HepG2 (cell line): ENCODE measurements around the gene CLCN2. TPM values are rescaled to one million over a fixed set of nuclear protein-coding genes. Genes with fewer than 3 reads are reported as not detected.

Experiments used
- ATAC-seq: fragments of 200-7000 bp; cut with Tn5 transposase; 3 replicates; pipeline ENCODE4 v1.9.1; 2020; ENCODE audit warnings: mild to moderate bottlenecking, moderate library complexity
- BruUV-seq: library from RNA; stranded (reverse); fragments of 400-500 nt; replicated peaks from 2 replicates; lab custom pipeline; 2021; lab: Mats Ljungman, UMichigan
- CTCF ChIA-PET: fragments of 300-600 bp; formaldehyde crosslinking; extraction: SDS; loops from one replicate; lab custom pipeline; 2021; ENCODE audit warnings: low total read pairs, inconsistent platforms, low intra/inter-chr PET ratio; lab: Yijun Ruan, JAX
- POLR2A ChIA-PET: fragments of 350-600 bp; sonication (Branson Sonifier 250); formaldehyde crosslinking; loops from one replicate; lab custom pipeline; 2020; ENCODE audit warnings: antibody characterized with exemption, inconsistent platforms; lab: Yijun Ruan, JAX
- DNase-seq: peaks from one replicate; pipeline ENCODE4 v3.0.0-alpha.2; 2015; ENCODE audit warnings: low spot score
- FAIRE-seq: peaks from 3 replicates; lab custom pipeline; 2011; peaks lifted over from hg19 to GRCh38; lab: Jason Lieb, UNC
- H2AFZ ChIP-seq: one replicate; pipeline ENCODE4 v1.6.1; 2011; ENCODE audit warnings: low read length, inconsistent platforms
- H3K27ac ChIP-seq: fragments of 300-600 bp; 3 replicates; pipeline ENCODE4 v1.8.0; 2011; ENCODE audit warnings: mixed run types, mild to moderate bottlenecking, mixed read lengths, low read length, inconsistent platforms; ENCODE audit not compliant: insufficient read depth; ENCODE audit errors: extremely low read length
- H3K27me3 ChIP-seq, 2 experiments: fragments of 200-600 bp in 1 of 2; 2 replicates in 1 of 2; 3 replicates in 1 of 2; pipeline versions ENCODE4 v1.6.0 to v1.8.0; 2011; ENCODE audit warnings: low read length in 2 of 2, mild to moderate bottlenecking in 2 of 2, moderate library complexity in 2 of 2, inconsistent platforms in 1 of 2; ENCODE audit not compliant: insufficient read depth in 2 of 2, control insufficient read depth in 1 of 2
- H3K36me3 ChIP-seq, 2 experiments: fragments of 200-600 bp in 1 of 2; replicated peaks in 1 of 2; 2 replicates in 1 of 2; 3 replicates in 1 of 2; pipeline versions ENCODE4 v1.5.1 to v1.8.0; 2011; ENCODE audit warnings: low read length in 2 of 2, inconsistent platforms in 1 of 2; ENCODE audit not compliant: insufficient read depth in 2 of 2, control insufficient read depth in 1 of 2
- H3K4me1 ChIP-seq: 2 replicates; pipeline ENCODE4 v1.5.1; 2012; ENCODE audit warnings: low read length, inconsistent platforms; ENCODE audit not compliant: insufficient read depth
- H3K4me2 ChIP-seq: 2 replicates; pipeline ENCODE4 v1.6.0; 2011; ENCODE audit warnings: low read depth, low read length, inconsistent platforms
- H3K4me3 ChIP-seq, 3 experiments: fragments of 200-600 bp in 1 of 3; sonication (generic), shearing (Covaris generic) in 1 of 3; replicated peaks in 1 of 3; 2 replicates each; pipeline ENCODE4 v1.5.1; 2011 to 2016; ENCODE audit warnings: low read length in 3 of 3, inconsistent platforms in 2 of 3, low read depth in 2 of 3, mild to moderate bottlenecking in 2 of 3, control low read depth in 1 of 3, mixed read lengths in 1 of 3; ENCODE audit not compliant: insufficient read depth in 1 of 3
- H3K79me2 ChIP-seq: one replicate; pipeline ENCODE4 v1.6.1; 2011; ENCODE audit warnings: low read length, inconsistent platforms; ENCODE audit not compliant: insufficient read depth
- H3K9ac ChIP-seq: 2 replicates; pipeline ENCODE4 v1.6.0; 2011; ENCODE audit warnings: mild to moderate bottlenecking, low read depth, low read length, inconsistent platforms; ENCODE audit not compliant: insufficient read depth
- H3K9me3 ChIP-seq: 2 replicates; pipeline ENCODE4 v1.5.1; 2012; ENCODE audit warnings: mild to moderate bottlenecking, low read length
- H4K20me1 ChIP-seq: 2 replicates; pipeline ENCODE4 v1.6.0; 2011; ENCODE audit warnings: inconsistent platforms, mild to moderate bottlenecking, low read length, moderate library complexity; ENCODE audit not compliant: insufficient read depth
- ATRX ChIP-seq: sonication (generic); formaldehyde crosslinking; IDR thresholded peaks from 2 replicates; pipeline ENCODE4 v1.4.0; 2020; ENCODE audit warnings: missing genetic modification reagents, borderline replicate concordance
- CEBPB ChIP-seq: IDR thresholded peaks from 2 replicates; pipeline ENCODE4 v1.6.1; 2011; ENCODE audit warnings: low read depth, low read length, improper control_type of control experiment, borderline replicate concordance
- CREM ChIP-seq, 2 experiments: sonication (generic) in 1 of 2; formaldehyde crosslinking in 1 of 2; IDR thresholded peaks; 2 replicates each; pipeline versions ENCODE4 v1.4.0 to v1.6.1; 2016 to 2020; ENCODE audit warnings: antibody characterized with exemption in 1 of 2, mild to moderate bottlenecking in 1 of 2, missing genetic modification reagents in 1 of 2
- HDAC6 ChIP-seq: fragments of 200-600 bp; sonication (generic); IDR thresholded peaks from 2 replicates; pipeline ENCODE4 v1.7.0; 2017; ENCODE audit warnings: mild to moderate bottlenecking, antibody characterized with exemption, low read length, low read depth
- NKX3-1 ChIP-seq: sonication (generic); formaldehyde crosslinking; IDR thresholded peaks from 2 replicates; pipeline ENCODE4 v1.5.0; 2020; ENCODE audit warnings: missing genetic modification reagents
- TBL1XR1 ChIP-seq: fragments of 150-350 bp; IDR thresholded peaks from 2 replicates; pipeline ENCODE4 v1.6.1; 2014; ENCODE audit warnings: borderline replicate concordance, low read length; ENCODE audit not compliant: partially characterized antibody
- TCF12 ChIP-seq, 2 experiments: fragments of 450-650 bp in 1 of 2; sonication (generic) in 1 of 2; formaldehyde crosslinking in 1 of 2; IDR thresholded peaks; 2 replicates each; pipeline versions ENCODE4 v1.6.1 to v1.8.0; 2017 to 2022; ENCODE audit warnings: antibody characterized with exemption in 1 of 2, mild to moderate bottlenecking in 1 of 2, missing genetic modification reagents in 1 of 2, moderate library complexity in 1 of 2
- TOPORS ChIP-seq: sonication (generic); formaldehyde crosslinking; IDR thresholded peaks from 2 replicates; pipeline ENCODE4 v1.8.0; 2023; ENCODE audit warnings: mild to moderate bottlenecking, missing genetic modification reagents
- ZC3H13 ChIP-seq: sonication (generic); formaldehyde crosslinking; IDR thresholded peaks from 2 replicates; pipeline ENCODE4 v1.8.1; 2023; ENCODE audit warnings: mild to moderate bottlenecking, missing genetic modification reagents, moderate library complexity
- ZKSCAN1 ChIP-seq: fragments of 150-350 bp; IDR thresholded peaks from 2 replicates; pipeline ENCODE4 v1.6.1; 2014; ENCODE audit warnings: low read length
- ZKSCAN8 ChIP-seq: IDR thresholded peaks from 2 replicates; pipeline ENCODE4 v1.6.1; 2016; ENCODE audit warnings: borderline replicate concordance, missing genetic modification reagents, missing compliant biosample characterization
- ZNF331 ChIP-seq: sonication (generic); formaldehyde crosslinking; IDR thresholded peaks from 2 replicates; pipeline ENCODE4 v1.4.0; 2020; ENCODE audit warnings: missing genetic modification reagents
- ZNF337 ChIP-seq: sonication (generic); formaldehyde crosslinking; IDR thresholded peaks from 2 replicates; pipeline ENCODE4 v1.5.1; 2020; ENCODE audit warnings: missing genetic modification reagents, low read depth, mild to moderate bottlenecking, borderline replicate concordance
- ZNF891 ChIP-seq: sonication (generic); formaldehyde crosslinking; IDR thresholded peaks from 2 replicates; pipeline ENCODE4 v1.5.0; 2020; ENCODE audit warnings: mild to moderate bottlenecking, missing genetic modification reagents
- ZSCAN20 ChIP-seq: sonication (generic); formaldehyde crosslinking; IDR thresholded peaks from 2 replicates; pipeline ENCODE4 v1.4.0; 2020; ENCODE audit warnings: missing genetic modification reagents, mild to moderate bottlenecking, borderline replicate concordance
- WGBS: methylation state at CpG from one replicate; pipeline ENCODE4 v1.1.6; 2017; ENCODE audit warnings: low lambda C conversion rate; 5-methylcytosine and 5-hydroxymethylcytosine counted together
- in situ Hi-C: cut with HindIII; loops from 2 replicates; pipeline ENCODE4 v1.10.0; 2017; ENCODE audit warnings: low pct_unique_long_range_greater_than_20kb; ENCODE audit not compliant: extremely low pct_ligation_motif_present
- intact Hi-C: fragments of 100-400 bp; cut with micrococcal nuclease; formaldehyde crosslinking; loops from one replicate; pipeline ENCODE4 v1.10.0; 2022; ENCODE audit not compliant: unreplicated experiment
- polyA plus RNA-seq, 8 experiments: library from polyadenylated mRNA; depleted of rRNA in 3 of 8; stranded (reverse) in 7 of 8; unstranded in 1 of 8; fragments of >200 nt; fragmentation: Illumina TruSeq in 4 of 8; extraction: Trizol in 4 of 8; gene quantifications; 2 replicates each; pipeline versions ENCODE4 v1.2.1 to v1.2.3, GENCODE V29; 2011 to 2016; ENCODE audit warnings: low read depth in 4 of 8, missing spikeins in 1 of 8, mixed read lengths in 1 of 8; ENCODE audit not compliant: insufficient read depth in 1 of 8
- total RNA-seq, 5 experiments: library from RNA; depleted of rRNA; stranded (reverse); fragments of >200 nt; fragmentation: Illumina TruSeq; extraction: Trizol; gene quantifications; 2 replicates each; pipeline ENCODE4 v1.2.3, GENCODE V29; 2016; ENCODE audit warnings: low read depth in 1 of 5
- TF ChIP-seq, protein P1 (sequence below): sonication (generic); formaldehyde crosslinking; IDR thresholded peaks from 2 replicates; pipeline ENCODE4 v1.4.0; 2020; ENCODE audit warnings: missing genetic modification reagents
- TF ChIP-seq, protein P2 (sequence below): sonication (generic); formaldehyde crosslinking; IDR thresholded peaks from 2 replicates; pipeline ENCODE4 v1.4.0; 2020; ENCODE audit warnings: missing genetic modification reagents

The CLCN2 gene
- total and polyA plus RNA-seq, 2 of the 13 experiments (the other 11 are each of a cell fraction or from before 2014, with no cell fraction given), result 11.4 to 13.5 TPM

DNA sequence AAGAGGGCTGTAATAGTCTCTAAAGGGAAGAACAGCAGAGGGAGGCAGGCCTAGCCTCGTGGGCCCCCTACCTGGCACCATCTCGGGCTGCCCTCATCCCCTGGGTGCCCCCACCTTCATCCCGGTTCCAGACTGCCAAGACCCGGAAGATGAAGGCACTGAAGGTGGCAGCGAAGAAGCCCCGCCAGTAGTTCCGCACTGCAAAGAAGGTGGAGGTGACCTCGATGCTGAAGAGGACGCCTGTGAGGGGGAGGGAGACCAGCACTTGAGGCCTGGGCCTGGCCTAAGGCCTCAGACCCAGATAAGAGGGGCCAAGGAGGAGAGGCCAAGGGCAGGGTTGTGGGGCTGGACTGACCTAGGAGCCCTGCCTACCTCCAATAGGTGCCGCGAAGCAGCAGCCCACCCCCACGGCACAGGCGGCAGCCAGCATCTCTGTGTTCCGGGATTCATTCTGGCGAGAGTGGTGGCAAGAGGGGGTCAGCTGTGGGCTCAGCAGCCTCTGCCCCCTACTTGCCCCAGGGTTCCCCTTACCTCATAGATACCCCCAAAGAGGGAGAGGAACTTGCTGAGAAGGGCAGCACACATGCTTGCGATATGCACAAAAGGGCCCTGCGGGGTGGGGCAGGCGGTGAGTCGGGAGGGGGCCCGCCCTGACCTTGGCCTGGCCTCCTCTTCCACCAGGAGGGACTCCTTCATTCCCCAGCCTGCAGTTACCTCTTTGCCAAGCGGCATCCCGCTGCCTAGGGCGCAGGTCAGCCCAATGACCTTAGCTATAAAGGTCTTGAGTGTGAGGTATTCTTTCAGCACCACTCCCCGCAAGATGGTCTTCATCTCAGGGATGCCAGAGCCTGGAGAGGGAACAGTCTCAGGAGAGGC is 3.9 kb downstream of the CLCN2 start (continued):
- TF ChIP-seq ZNF337 (CRISPR knock-in tag), result no peak
- no peak for TF ChIP-seq TCF12 (IDR thresholded peaks at IDR 0.05)
- no peak for TF ChIP-seq TCF12 (CRISPR knock-in tag; IDR thresholded peaks at IDR 0.05)
- no peak for TF ChIP-seq TOPORS
- TF ChIP-seq CREM (IDR thresholded peaks at IDR 0.05), result no peak
- no peak for TF ChIP-seq CREM (CRISPR knock-in tag; IDR thresholded peaks at IDR 0.05)
- no peak for TF ChIP-seq ZKSCAN1
- TF ChIP-seq NKX3-1 (CRISPR knock-in tag), result no peak
- no peak for TF ChIP-seq ZC3H13 (CRISPR knock-in tag)
- TF ChIP-seq HDAC6, result no peak
- no peak for TF ChIP-seq TBL1XR1
- TF ChIP-seq ZNF331 (CRISPR knock-in tag), result no peak

DNA sequence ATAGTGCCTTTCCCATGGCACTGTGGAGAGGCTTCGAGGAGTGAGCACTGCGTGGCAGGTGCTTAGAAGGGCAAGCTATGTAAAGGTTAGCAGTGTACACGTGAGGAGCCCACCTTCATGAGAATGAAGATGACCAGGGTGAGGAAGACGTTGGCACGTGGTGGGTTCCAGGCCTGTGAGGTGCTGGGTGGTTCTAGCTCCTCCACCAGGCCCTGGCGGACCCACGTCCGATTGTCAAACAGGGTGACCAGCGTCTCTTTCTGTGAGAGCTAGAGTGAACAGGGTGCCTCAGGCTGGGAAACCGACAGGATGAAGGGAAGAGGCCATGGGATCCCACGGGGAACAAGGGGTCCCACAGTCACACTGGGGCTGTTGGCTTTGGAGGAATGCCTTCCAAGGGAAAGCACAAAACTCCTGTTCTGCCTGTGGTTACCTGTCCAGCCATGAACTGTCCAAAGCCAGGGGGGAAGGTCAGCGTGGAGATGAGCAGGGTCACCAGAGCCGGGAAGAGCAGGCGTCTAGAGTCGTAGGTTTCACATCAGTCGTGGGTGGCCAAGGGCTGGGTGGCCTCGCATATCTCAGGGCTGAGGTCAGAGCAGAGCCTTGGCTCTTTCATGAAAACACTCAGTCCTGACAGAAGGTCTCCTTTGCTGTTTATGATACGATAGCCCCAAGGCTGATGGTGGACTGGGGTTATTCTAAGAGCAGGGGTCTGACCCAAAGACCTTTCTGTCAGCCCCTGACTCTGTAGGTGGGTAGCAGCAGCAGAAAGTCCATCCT is 6.0 kb downstream of the CLCN2 start:
- Histone ChIP-seq H3K4me2 (no peak overlapping the region), H3K9ac (no peak overlapping the region), H3K27ac (no peak overlapping the region), H3K27me3 (no peaks in the 10 kb centered on the region), H3K36me3 (peaks cover 15 to 59% of the 10 kb centered on the region in 2 experiments; a peak in 4 of 5 replicates), H3K79me2 (peaks cover 6% of the 10 kb centered on the region), H3K4me1 (peaks cover 35% of the 10 kb centered on the region), H3K4me3 (no peak overlapping the region), H3K9me3 (no peaks in the 10 kb centered on the region), H4K20me1 (0 out of 2 replicates have a peak, but pooled peaks cover 3% of the 10 kb centered on the region), H2AFZ (no peak overlapping the region)
- no TSS peak for BruUV-seq
- no peak for DNase-seq
- intact Hi-C loops (no loop called here), in situ Hi-C loops (no loop called here)
- no peak for ATAC-seq
- CTCF ChIA-PET, result interaction anchor here (0.6 to 2.1 kb wide), 3 partner anchors 10 to 188 kb away, joined by 3 to 7 read pairs (median 5); no protein-coding TSS in a partner anchor
- POLR2A ChIA-PET, result no interaction called here
- no peak for FAIRE-seq
- 96% methylated on average over 15 of the region's 18 CpGs for WGBS
- TF ChIP-seq, protein P1, sequence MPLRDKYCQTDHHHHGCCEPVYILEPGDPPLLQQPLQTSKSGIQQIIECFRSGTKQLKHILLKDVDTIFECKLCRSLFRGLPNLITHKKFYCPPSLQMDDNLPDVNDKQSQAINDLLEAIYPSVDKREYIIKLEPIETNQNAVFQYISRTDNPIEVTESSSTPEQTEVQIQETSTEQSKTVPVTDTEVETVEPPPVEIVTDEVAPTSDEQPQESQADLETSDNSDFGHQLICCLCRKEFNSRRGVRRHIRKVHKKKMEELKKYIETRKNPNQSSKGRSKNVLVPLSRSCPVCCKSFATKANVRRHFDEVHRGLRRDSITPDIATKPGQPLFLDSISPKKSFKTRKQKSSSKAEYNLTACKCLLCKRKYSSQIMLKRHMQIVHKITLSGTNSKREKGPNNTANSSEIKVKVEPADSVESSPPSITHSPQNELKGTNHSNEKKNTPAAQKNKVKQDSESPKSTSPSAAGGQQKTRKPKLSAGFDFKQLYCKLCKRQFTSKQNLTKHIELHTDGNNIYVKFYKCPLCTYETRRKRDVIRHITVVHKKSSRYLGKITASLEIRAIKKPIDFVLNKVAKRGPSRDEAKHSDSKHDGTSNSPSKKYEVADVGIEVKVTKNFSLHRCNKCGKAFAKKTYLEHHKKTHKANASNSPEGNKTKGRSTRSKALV (CRISPR knock-in tag), result no peak
- TF ChIP-seq ZKSCAN8 (CRISPR knock-in tag) (no peak), ZC3H13 (CRISPR knock-in tag) (no peak), ZSCAN20 (no peak), CEBPB (no peak), ZNF891 (CRISPR knock-in tag) (no peak), ATRX (CRISPR knock-in tag) (no peak)
- TF ChIP-seq, protein P2, sequence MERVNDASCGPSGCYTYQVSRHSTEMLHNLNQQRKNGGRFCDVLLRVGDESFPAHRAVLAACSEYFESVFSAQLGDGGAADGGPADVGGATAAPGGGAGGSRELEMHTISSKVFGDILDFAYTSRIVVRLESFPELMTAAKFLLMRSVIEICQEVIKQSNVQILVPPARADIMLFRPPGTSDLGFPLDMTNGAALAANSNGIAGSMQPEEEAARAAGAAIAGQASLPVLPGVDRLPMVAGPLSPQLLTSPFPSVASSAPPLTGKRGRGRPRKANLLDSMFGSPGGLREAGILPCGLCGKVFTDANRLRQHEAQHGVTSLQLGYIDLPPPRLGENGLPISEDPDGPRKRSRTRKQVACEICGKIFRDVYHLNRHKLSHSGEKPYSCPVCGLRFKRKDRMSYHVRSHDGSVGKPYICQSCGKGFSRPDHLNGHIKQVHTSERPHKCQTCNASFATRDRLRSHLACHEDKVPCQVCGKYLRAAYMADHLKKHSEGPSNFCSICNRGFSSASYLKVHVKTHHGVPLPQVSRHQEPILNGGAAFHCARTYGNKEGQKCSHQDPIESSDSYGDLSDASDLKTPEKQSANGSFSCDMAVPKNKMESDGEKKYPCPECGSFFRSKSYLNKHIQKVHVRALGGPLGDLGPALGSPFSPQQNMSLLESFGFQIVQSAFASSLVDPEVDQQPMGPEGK, result no peak
